Peyer's patch (tissue), 4 donors: Measurements from ENCODE around the gene ZNF136.

ENCODE experiments used
- CTCF ChIP-seq, 6 experiments: fragments of 450-650 bp in 4 of 6; fragments of 200-600 bp in 2 of 6; sonication (generic) in 1 of 6; IDR thresholded peaks; one replicate each; pipeline ENCODE4 v1.5.1; 2017 to 2019; ENCODE audit warnings: antibody characterized with exemption in 6 of 6, mild to moderate bottlenecking in 3 of 6, moderate library complexity in 1 of 6
- POLR2A ChIP-seq, 2 donors: fragments of 450-650 bp; IDR thresholded peaks; one replicate each; pipeline ENCODE4 v1.5.1; 2017; ENCODE audit warnings: antibody characterized with exemption in 2 of 2, mild to moderate bottlenecking in 2 of 2, moderate library complexity in 2 of 2

- TF ChIP-seq CTCF (IDR thresholded peaks at IDR 0.05) = no peak
- no peak for TF ChIP-seq POLR2A (IDR thresholded peaks at IDR 0.05)
Measured at GRCh38 chr19:12237143-12237839, 74.4 kb downstream of the ZNF136 start.
